SJSA1 (cell line): Measurements from ENCODE around the gene SPAG4. TPM values are rescaled to one million over a fixed set of nuclear protein-coding genes. Genes with fewer than 3 reads are reported as not detected.

ENCODE experiments used
- DNase-seq, 2 experiments: peaks; one replicate each; pipeline ENCODE4 v3.0.0-alpha.2; 2015 to 2020; ENCODE audit warnings: low spot score in 2 of 2, low read depth in 1 of 2
- H3K27ac ChIP-seq: fragments of 250-450 bp; sonication (Bioruptor Pico); 2 replicates; pipeline ENCODE4 v1.5.1; 2020; ENCODE audit warnings: mild to moderate bottlenecking, moderate library complexity
- H3K27me3 ChIP-seq: fragments of 250-450 bp; sonication (Bioruptor Pico); replicated peaks from 2 replicates; pipeline ENCODE4 v1.5.1; 2020; ENCODE audit warnings: mild to moderate bottlenecking, moderate library complexity
- H3K36me3 ChIP-seq: fragments of 250-450 bp; sonication (Bioruptor Pico); 2 replicates; pipeline ENCODE4 v1.5.1; 2020; ENCODE audit warnings: mild to moderate bottlenecking
- H3K4me1 ChIP-seq: fragments of 250-450 bp; sonication (Bioruptor Pico); replicated peaks from 2 replicates; pipeline ENCODE4 v1.6.1; 2021; ENCODE audit warnings: mild to moderate bottlenecking
- H3K4me3 ChIP-seq: fragments of 250-450 bp; sonication (Bioruptor Pico); 2 replicates; pipeline ENCODE4 v1.5.1; 2020; ENCODE audit warnings: mild to moderate bottlenecking
- H3K9me3 ChIP-seq: fragments of 250-450 bp; sonication (Bioruptor Pico); replicated peaks from 2 replicates; pipeline ENCODE4 v1.5.1; 2020; ENCODE audit warnings: mild to moderate bottlenecking
- total RNA-seq: library from RNA; depleted of rRNA; stranded (reverse); fragments of >200 nt; shearing (Covaris generic); gene quantifications from 2 replicates; pipeline ENCODE4 v1.2.3, GENCODE V29; 2014; rRNA removed

Gene SPAG4
- total RNA-seq, 1 experiment from 2014 or later: 0.87 TPM

DNA sequence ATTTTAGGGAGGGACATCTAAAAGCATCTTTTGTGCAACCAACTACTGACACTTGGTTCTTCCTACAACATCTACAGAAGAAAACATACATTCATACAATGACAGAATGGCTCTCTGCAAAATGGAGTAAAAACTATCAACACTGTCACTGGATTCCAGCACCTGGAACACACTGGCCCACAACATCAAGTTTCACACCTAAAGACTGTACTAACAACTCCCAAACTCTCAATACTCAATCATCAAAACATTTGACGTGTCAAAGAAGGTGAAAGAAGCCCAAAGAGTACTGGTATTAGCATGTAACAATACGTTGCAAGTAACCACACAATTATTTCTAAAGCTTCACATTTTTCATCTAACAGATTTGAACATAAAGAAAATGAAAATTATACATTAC, 46.9 kb downstream of the SPAG4 start:
- no peak for DNase-seq
- H3K27ac ChIP-seq: no peak overlapping the region
- H3K27me3 ChIP-seq: no peaks in the 10 kb centered on the region
- H3K4me3 ChIP-seq: peak overlapping the region; percentile 73; the same call in 1 of the 2 replicates
- no peaks in the 10 kb centered on the region for H3K9me3 ChIP-seq
- H3K36me3 ChIP-seq: peaks cover 22% of the 10 kb centered on the region; the same call in 1 of the 2 replicates
- H3K4me1 ChIP-seq: peaks cover 29% of the 10 kb centered on the region

DNA sequence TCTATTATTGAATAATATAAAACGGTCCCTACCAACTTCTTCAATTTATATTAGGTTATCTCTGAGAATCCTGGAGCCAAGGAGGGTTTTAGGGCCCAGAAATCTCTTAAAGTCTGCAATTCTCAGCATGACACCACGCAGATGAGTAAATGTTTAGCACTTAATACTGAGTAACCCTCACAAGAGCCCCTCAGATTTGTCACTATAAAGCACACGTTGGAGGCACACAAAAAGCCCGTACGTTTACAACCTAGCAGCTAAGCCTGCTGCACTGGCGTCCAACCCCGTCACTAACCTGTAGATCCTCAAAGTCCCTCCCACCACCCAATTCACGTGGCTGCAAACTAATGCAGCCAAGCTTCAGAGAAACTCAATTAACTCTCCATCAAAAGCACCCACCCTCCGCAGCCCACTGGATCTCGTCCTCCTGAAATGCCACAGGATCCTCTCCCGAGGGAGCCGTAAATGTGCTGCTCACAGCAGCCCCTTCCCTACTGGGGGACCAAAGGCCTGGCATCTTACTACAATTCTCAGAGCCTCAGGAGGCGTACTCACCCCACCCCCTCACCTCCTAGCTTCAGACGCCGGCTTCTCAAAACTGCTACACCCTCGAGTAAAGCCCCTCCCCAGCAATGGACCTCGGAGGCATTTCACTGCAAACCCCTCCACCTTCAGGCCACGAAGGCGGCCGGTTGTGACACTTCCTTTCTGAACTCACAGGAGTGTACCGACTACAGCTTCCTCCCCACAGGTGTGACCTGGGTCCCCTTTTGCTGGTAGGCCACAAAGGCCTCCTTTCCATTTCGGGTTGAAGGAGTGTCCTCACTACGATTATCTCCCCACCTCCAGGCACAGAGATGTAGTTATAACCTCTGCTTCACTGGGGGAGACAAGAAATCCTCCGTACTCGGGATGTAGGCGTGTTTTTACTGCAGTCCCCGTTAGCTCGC, 48.2 kb downstream of the SPAG4 start:
- Histone ChIP-seq H3K27ac (peak overlapping the region; percentile 90), H3K36me3 (peaks cover 16% of the 10 kb centered on the region), H3K9me3 (no peaks in the 10 kb centered on the region), H3K4me3 (peak overlapping the region; percentile 73), H3K4me1 (peaks cover 29% of the 10 kb centered on the region), H3K27me3 (no peaks in the 10 kb centered on the region)
- no peak for DNase-seq

DNA sequence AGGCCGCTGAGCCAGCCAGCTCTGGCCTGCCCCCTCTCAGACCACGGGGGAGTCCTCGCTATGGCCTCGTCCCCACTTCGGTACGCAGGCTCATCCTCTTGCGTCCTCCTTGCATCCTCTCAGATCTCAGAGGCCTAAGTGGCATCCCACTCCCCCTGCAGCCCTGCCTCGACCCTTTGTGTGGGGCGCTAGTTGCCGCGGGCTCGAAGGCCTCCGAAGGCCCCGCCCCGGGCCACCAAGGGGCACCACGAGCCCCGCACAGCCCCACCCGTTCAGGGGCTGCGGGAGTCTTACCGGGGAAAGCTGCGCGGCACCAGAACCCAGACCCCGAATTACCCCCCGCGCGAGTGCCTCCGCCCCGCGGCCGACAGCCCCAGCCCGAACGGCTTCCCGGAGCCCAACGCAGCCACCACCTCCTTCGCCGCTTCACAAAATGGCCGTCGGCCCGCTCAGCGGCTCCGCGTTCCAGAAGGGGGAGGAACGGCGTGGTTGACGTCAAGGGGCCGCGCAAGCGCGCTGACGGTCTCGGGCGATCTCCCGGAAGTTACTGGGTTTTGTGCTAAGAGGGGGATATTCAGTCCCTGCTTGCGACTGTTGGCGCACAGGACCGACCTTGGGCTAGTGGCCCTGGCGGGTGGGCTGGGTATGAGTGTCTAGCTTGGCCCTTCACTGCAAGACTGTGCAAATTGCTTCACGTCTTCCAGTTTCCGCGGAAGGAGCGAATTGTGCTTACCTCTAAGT, 49.0 kb downstream of the SPAG4 start, which contains the start of the genes CPNE1 and RBM12:
Gene CPNE1 (minus strand): TSS at position 435 of the 741 bp plus-strand sequence. CDS start 31,977 bp downstream, outside the sequence.
Gene RBM12 (minus strand): TSS at position 435 of the 741 bp plus-strand sequence. CDS start 9,578 bp downstream, outside the sequence.
- Histone ChIP-seq H3K36me3 (peaks cover 24% of the 10 kb centered on the region), H3K9me3 (no peaks in the 10 kb centered on the region), H3K27ac (peak within 1 kb of the TSS; percentile 90), H3K27me3 (no peaks in the 10 kb centered on the region), H3K4me1 (peaks cover 29% of the 10 kb centered on the region), H3K4me3 (peak within 1 kb of the TSS; percentile 73)
- peak; percentile 94 to 95 for DNase-seq

DNA sequence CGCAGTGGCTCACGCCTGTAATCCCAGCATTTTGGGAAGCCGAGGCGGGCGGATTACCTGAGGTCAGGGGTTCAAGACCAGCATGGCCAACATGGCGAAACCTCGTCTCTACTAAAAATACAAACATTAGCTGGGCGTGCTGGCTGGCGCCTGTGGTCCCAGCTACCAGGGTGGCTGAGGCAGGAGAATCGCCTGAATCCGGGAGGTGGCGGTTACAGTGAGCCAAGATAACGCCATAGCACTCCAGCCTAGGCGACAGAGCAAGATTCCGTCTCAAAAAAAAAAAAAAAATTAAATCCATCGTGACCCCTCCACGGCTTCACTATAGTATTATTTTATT, 50.3 kb downstream of the SPAG4 start:
- Histone ChIP-seq H3K9me3 (no peaks in the 10 kb centered on the region), H3K27ac (no peak overlapping the region), H3K36me3 (peaks cover 32% of the 10 kb centered on the region), H3K4me1 (peaks cover 23% of the 10 kb centered on the region), H3K27me3 (no peaks in the 10 kb centered on the region), H3K4me3 (no peak overlapping the region)
- DNase-seq: no peak

GRCh38 chr20:35669221-35669620, 53.6 kb downstream of the SPAG4 start:
- H3K4me1 ChIP-seq: peaks cover 4% of the 10 kb centered on the region
- H3K4me3 ChIP-seq: no peak overlapping the region
- DNase-seq: no peak
- H3K9me3 ChIP-seq: no peaks in the 10 kb centered on the region
- peaks cover 50% of the 10 kb centered on the region for H3K36me3 ChIP-seq
- no peak overlapping the region for H3K27ac ChIP-seq
- H3K27me3 ChIP-seq: no peaks in the 10 kb centered on the region

DNA sequence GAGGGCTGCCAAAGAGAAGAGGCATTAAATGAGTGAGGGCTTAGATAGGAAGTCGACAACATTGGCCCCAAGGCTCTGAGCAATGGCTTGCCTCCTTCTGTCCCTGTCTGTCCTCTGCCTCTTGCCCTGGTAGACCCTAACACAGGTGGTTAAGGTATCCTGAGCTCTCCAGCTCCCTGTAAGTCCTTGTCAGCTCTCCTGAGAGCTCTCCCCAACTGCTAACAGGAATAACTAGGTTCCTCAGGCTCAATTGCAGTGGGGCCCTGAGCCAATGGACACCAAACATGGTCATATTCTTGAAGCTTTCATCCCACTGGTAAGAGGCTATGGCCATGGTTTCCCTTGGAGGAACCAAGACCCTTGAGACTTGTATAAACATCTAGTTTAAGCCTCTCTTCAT, 54.1 kb downstream of the SPAG4 start:
- H3K4me1 ChIP-seq: peaks cover 4% of the 10 kb centered on the region
- DNase-seq: no peak
- no peaks in the 10 kb centered on the region for H3K27me3 ChIP-seq
- no peak overlapping the region for H3K27ac ChIP-seq
- peaks cover 50% of the 10 kb centered on the region for H3K36me3 ChIP-seq
- H3K9me3 ChIP-seq: no peaks in the 10 kb centered on the region
- no peak overlapping the region for H3K4me3 ChIP-seq

Other genes with a start within 250 kb of the SPAG4 start
- 25.6 and 26.8 TPM in 2 replicates for gene UQCC1, start 203.9 kb upstream of the SPAG4 start, total RNA-seq
- not detected in 2 replicates for gene GDF5, start 177.6 kb upstream of the SPAG4 start, total RNA-seq
- 8.7 and 13.3 TPM in 2 replicates for gene CEP250, start 160.2 kb upstream of the SPAG4 start, total RNA-seq
- not detected in 2 replicates for gene C20orf173, start 86.2 kb upstream of the SPAG4 start, total RNA-seq
- gene ERGIC3, start 73.8 kb upstream of the SPAG4 start, total RNA-seq: 273 and 290 TPM in 2 replicates
- gene CPNE1, start 49.1 kb downstream of the SPAG4 start, total RNA-seq: 122 and 162 TPM in 2 replicates
- 59.2 and 64.1 TPM in 2 replicates for gene RBM12, start 49.1 kb downstream of the SPAG4 start, total RNA-seq
- 13.3 and 24.7 TPM in 2 replicates for gene NFS1, start 83.5 kb downstream of the SPAG4 start, total RNA-seq
- gene ROMO1, start 83.6 kb downstream of the SPAG4 start, total RNA-seq: 288 and 554 TPM in 2 replicates
- 277 and 319 TPM in 2 replicates for gene RBM39, start 126.4 kb downstream of the SPAG4 start, total RNA-seq
- 16.7 and 24.1 TPM in 2 replicates for gene PHF20, start 156.2 kb downstream of the SPAG4 start, total RNA-seq